IPS-15b (cell line): ENCODE measurements around the gene CLDN7.

Experiments
- H3K27me3 ChIP-seq: one replicate; pipeline ENCODE4 v1.6.1; 2013; ENCODE audit warnings: low read length; ENCODE audit not compliant: control insufficient read depth, insufficient read depth
- H3K36me3 ChIP-seq: one replicate; pipeline ENCODE4 v1.6.1; 2013; ENCODE audit warnings: low read length; ENCODE audit not compliant: control insufficient read depth, insufficient read depth
- H3K4me1 ChIP-seq: one replicate; pipeline ENCODE4 v1.6.1; 2013; ENCODE audit warnings: mild to moderate bottlenecking, low read length; ENCODE audit not compliant: control insufficient read depth, insufficient read depth
- H3K4me3 ChIP-seq: one replicate; pipeline ENCODE4 v1.5.1; 2013; ENCODE audit warnings: low read depth, low read length
- H3K9ac ChIP-seq: one replicate; pipeline ENCODE4 v1.6.1; 2013; ENCODE audit warnings: low read depth, mild to moderate bottlenecking, low read length
- H3K9me3 ChIP-seq: one replicate; pipeline ENCODE4 v1.6.1; 2013; ENCODE audit warnings: mild to moderate bottlenecking, low read length; ENCODE audit not compliant: control insufficient read depth, insufficient read depth

The CLDN7 gene

DNA sequence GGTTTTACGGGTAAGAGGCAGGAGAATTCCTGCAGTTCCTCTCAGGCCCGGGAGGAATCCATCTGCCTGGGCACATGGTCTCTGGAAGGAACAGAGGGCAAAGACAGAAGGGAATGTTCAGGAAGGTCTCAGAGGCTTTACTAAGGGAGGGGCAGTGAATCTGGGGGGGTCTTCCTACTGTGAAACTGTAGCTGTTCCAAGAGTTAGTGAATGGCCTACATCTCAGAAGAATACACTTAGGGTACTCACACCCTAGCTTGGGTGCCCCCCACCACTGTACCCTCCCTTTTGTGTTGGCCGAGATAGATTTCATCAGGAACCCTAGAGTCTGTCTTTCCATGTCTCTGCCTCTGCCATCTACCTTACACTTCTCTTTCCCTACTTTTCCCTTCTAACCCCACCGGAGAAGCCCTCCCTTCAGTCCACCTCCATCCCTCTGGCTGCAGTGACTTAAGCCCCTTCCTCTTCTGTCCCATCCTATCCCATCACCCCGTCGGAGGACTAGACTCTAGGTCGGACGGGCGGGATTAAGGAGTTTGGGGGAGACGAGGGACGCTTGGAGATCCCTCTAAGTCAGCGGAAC, 43.0 kb downstream of the CLDN7 start:
- Histone ChIP-seq H3K4me3 (peak overlapping the region; percentile 69), H3K36me3 (peaks cover 32% of the 10 kb centered on the region), H3K27me3 (no peaks in the 10 kb centered on the region), H3K9ac (no peak overlapping the region), H3K9me3 (no peaks in the 10 kb centered on the region), H3K4me1 (peaks cover 8% of the 10 kb centered on the region)

DNA sequence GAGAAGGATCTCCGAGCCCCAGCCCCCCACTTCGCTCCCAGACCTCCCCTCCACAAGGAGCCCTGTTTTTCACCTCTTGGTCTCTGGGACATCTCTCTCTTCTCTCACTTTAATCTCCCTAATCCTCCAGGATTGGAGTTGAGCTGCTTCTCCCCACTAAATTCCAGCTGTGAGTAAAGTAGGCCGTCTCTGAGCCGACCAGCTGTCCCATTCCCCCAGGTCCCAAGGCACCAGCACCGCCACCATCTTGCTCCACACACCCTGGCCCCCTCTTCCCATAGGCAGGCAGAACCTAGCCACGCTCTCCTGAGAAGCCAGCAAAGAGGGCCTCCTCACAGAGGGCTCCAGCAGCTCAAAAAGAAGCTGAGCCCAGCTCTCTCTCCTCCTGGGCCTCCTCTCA, 43.5 kb downstream of the CLDN7 start:
- H3K4me1 ChIP-seq: peaks cover 8% of the 10 kb centered on the region
- no peak overlapping the region for H3K9ac ChIP-seq
- H3K9me3 ChIP-seq: no peaks in the 10 kb centered on the region
- H3K27me3 ChIP-seq: no peaks in the 10 kb centered on the region
- H3K4me3 ChIP-seq: no peak overlapping the region
- peaks cover 27% of the 10 kb centered on the region for H3K36me3 ChIP-seq

- H3K4me1 ChIP-seq: peaks cover 10% of the 10 kb centered on the region
- H3K27me3 ChIP-seq: no peaks in the 10 kb centered on the region
- H3K36me3 ChIP-seq: peaks cover 21% of the 10 kb centered on the region
- no peaks in the 10 kb centered on the region for H3K9me3 ChIP-seq
- H3K4me3 ChIP-seq: peak overlapping the region; percentile 49
- peak overlapping the region; percentile 26 for H3K9ac ChIP-seq
These were observed 44.1 kb downstream of the CLDN7 start for GRCh38 chr17:7218166-7218565.

- H3K36me3 ChIP-seq: peaks cover 13% of the 10 kb centered on the region
- H3K4me3 ChIP-seq: peak overlapping the region; percentile 76
- H3K27me3 ChIP-seq: no peaks in the 10 kb centered on the region
- no peaks in the 10 kb centered on the region for H3K9me3 ChIP-seq
- no peak overlapping the region for H3K9ac ChIP-seq
- peaks cover 12% of the 10 kb centered on the region for H3K4me1 ChIP-seq
These were observed 44.9 kb downstream of the CLDN7 start for GRCh38 chr17:7217113-7217987.

DNA sequence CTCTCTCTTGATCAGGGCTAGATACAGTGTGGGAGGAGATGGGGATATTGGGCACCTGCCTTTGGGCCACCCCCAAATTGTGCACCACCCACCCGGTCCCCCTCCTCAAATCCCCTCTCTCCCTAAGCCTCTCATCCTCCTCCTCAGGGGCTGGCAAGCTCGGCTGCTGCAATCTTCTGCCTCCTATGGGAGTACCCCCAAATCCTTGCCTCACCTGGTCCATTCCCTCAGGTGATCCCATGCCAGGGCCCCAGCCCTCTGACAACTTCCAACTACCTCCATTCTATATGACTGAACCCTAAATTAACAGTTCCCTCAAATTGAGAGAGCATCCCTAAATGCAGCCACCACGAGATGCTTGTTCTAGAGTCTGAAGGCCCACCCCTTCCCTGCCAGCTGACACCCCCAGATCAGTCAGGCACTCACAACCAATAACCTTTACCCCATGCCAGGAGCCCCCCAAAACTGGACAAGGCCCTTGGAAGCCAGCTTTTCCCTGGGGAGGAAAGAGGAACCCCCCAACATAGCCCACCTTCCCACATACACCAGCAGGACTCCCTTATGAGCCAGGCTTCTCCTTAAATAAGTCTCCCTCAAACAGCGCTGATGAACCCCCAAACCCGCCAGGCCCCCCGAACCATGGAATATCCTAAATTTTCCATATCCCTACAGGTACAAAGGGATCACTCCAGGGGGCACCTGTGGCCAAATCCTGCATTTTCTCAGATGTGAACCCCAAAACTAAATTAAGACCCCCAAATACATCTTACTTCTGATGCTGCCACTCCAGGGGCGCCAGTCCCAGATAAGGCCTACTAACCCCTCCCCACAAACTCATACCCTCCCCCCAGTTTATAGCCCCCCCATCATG, 45.8 kb downstream of the CLDN7 start:
- H3K9ac ChIP-seq: no peak overlapping the region
- no peaks in the 10 kb centered on the region for H3K27me3 ChIP-seq
- peak overlapping the region; percentile 76 for H3K4me3 ChIP-seq
- peaks cover 15% of the 10 kb centered on the region for H3K4me1 ChIP-seq
- peaks cover 6% of the 10 kb centered on the region for H3K36me3 ChIP-seq
- no peaks in the 10 kb centered on the region for H3K9me3 ChIP-seq

- Histone ChIP-seq H3K27me3 (no peaks in the 10 kb centered on the region), H3K36me3 (no peaks in the 10 kb centered on the region), H3K9ac (no peak overlapping the region), H3K4me3 (peak overlapping the region; percentile 76), H3K4me1 (peaks cover 16% of the 10 kb centered on the region), H3K9me3 (no peaks in the 10 kb centered on the region)
These were observed 46.6 kb downstream of the CLDN7 start for GRCh38 chr17:7215652-7216180.

DNA sequence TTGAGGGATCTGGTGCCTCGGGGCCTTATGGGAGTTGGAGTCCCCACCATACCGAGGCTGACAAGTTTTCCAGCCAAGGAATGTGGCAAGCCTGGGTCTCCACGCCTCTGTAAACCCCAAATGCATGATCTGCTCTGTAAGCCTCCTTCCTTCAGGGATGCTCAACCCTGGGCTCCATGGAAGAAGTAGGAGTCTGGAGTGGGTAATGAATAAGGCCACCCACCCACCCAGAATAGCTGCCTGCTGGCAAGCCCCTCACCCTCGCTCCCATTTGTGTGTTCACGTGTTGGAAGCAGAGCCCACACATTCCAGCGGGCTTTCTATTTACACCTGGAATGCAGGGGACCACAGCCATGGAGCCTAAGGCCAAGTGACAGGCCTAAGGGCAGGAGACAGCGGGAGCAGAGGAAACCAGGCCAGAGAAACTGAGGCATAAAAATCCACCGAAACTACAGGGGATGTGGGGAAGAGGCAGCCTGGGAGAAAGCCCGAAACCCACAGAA, 47.1 kb downstream of the CLDN7 start:
- H3K4me3 ChIP-seq: peak overlapping the region; percentile 75
- H3K4me1 ChIP-seq: peaks cover 20% of the 10 kb centered on the region
- H3K36me3 ChIP-seq: no peaks in the 10 kb centered on the region
- H3K27me3 ChIP-seq: no peaks in the 10 kb centered on the region
- H3K9ac ChIP-seq: no peak overlapping the region
- H3K9me3 ChIP-seq: no peaks in the 10 kb centered on the region

GRCh38 chr17:7214300-7215135, 47.8 kb downstream of the CLDN7 start:
- no peaks in the 10 kb centered on the region for H3K36me3 ChIP-seq
- H3K27me3 ChIP-seq: no peaks in the 10 kb centered on the region
- peak overlapping the region; percentile 75 for H3K4me3 ChIP-seq
- H3K4me1 ChIP-seq: peaks cover 20% of the 10 kb centered on the region
- H3K9me3 ChIP-seq: no peaks in the 10 kb centered on the region
- H3K9ac ChIP-seq: no peak overlapping the region

DNA sequence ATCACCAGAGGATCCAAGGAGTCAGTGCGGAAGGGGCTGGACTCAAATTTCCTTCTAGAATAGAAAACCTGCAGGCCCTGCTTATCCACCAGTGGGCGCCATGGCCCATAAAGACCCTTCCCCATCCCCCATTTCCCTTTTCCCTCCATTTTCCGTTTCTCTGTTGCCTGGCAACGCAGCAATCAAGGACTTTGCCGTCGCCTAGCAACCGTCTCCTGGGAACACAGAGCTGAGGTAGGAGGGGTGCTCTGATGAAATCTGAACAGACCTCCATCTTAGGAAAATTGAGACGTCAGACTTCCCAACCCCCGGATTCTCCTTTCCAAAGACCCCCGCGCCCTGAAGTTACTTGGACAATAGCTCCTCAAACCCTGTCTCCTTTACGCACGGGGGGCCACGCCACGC, 48.4 kb downstream of the CLDN7 start:
- H3K9ac ChIP-seq: no peak overlapping the region
- no peaks in the 10 kb centered on the region for H3K27me3 ChIP-seq
- H3K4me3 ChIP-seq: peak overlapping the region; percentile 56
- peaks cover 19% of the 10 kb centered on the region for H3K4me1 ChIP-seq
- no peaks in the 10 kb centered on the region for H3K36me3 ChIP-seq
- H3K9me3 ChIP-seq: no peaks in the 10 kb centered on the region

DNA sequence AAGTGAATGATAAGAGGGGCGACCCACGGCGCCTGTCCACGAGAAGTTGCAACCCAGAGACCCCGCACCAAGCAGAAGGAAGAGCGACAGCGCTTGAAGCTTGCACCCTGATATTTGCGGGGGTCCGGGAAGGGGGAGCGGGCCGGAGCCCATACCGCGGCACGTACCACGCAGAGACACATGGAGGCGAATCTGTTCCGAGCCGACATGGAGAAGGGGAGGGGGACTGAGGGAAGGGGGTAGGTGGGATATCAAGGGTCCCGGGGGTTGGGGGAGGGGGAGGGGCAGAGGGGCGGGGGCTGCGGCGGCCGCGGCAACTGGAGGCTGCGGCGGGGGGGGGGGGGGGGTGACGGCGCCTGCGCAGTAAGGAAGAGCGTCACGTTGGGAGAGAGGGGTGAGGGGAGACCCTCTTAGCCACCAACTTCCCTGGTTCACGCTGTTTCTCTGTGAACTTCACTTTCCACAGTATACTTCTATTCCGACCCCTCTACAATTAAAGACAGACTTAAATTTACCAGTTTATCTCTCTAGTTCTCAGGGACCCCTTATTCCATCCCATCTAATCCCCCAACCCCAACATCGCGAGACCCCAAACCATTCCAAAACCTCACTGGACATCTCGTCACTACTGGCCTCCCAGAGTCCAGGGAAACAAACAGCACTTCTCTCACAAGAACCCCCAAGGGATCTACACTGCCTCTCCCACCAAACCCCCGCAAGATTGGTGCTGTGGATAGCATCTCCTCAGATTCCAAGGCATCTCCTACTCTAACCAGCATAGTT, 50.6 kb downstream of the CLDN7 start:
- peaks cover 21% of the 10 kb centered on the region for H3K4me1 ChIP-seq
- H3K36me3 ChIP-seq: no peaks in the 10 kb centered on the region
- peak overlapping the region; percentile 72 for H3K4me3 ChIP-seq
- no peak overlapping the region for H3K9ac ChIP-seq
- no peaks in the 10 kb centered on the region for H3K9me3 ChIP-seq
- H3K27me3 ChIP-seq: no peaks in the 10 kb centered on the region
